NOMO-1 treated with dmso at 0.1 percent for 144 hours (cell line): ENCODE results near the gene TNPO3.

ENCODE experiments used
- DNase-seq: peaks from one replicate; lab custom pipeline; 2025; ENCODE audit not compliant: unreplicated experiment; lab: John Stamatoyannopoulos, UW

The TNPO3 gene

GRCh38 chr7:129054438-129055293 lies at the start of gene TNPO3:
Gene TNPO3, minus strand, starts transcription at chr7:129055111. Its CDS starts 341 bp downstream, at chr7:129054770.
- peak; percentile 61 for DNase-seq

DNA sequence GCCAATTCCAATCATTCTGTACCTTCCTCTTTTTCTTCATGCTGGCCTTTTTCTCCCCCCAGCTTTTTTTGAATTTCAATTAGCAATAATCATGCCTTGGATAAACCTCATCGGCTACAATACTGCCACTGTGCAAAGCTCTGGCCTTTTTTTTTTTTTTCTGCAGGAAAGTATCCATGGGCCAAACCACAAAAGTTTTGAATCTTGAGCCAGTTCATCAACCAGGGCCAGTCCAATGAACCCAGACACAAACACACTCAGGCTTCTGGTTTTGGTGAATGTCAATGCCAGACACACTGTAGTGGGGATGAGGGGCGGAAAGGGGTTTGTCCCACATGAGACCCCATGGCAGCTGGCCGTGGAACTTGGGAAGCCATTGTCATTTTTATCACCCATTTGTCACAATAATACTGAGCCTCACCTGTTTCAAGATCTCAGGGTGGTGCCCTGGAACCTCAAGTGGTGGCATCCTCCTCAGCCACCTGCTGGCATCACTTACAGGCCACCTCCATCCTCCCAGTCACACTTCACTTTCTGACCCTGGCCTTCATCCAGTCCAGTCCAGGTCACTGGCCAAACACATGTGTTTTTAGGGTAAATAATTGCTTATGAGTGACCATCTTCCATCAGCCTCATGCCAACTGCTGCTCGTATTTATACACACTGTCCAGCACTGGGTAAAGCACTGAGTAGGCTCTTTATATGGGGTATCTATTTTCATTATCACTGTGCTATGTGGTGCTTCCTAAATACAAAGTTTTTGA lies 48.8 kb upstream of the TNPO3 start:
- DNase-seq = no peak

GRCh38 chr7:129101746-129102145 lies 46.8 kb upstream of the TNPO3 start:
- DNase-seq = no peak

- no peak for DNase-seq
Observed at GRCh38 chr7:129100827-129101166, 45.9 kb upstream of the TNPO3 start.

GRCh38 chr7:129098409-129099084 lies 43.6 kb upstream of the TNPO3 start:
- DNase-seq = no peak

GRCh38 chr7:129095258-129095657 lies 40.3 kb upstream of the TNPO3 start:
- DNase-seq = no peak

GRCh38 chr7:129094501-129094900 lies 39.6 kb upstream of the TNPO3 start:
- DNase-seq = no peak

DNA sequence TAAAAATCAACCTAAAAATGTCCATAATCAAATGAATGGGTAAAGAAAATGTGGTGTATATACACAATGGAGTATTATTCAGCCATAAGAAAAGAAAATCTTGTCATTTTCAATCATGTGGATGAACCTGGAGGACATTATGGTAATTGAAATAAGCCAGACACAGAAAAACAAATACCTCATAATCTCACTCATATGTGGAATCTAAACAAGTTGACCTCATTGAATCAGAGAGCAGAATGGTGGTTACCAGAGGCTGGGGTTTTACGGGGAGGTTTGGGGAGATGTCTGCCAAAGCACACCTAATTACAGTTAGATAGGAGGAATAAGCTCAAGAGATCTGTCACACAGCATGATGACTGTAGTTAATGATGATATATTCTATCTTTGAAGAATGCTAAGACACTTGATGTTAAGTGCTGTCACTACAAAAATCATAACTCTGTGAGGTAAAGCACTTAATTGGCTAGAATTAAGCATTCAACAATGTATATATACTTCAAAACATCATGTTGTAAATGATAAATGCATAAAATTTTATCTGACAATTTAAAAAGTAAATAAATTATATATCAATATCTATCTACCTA lies 39.1 kb upstream of the TNPO3 start:
- no peak for DNase-seq

- no peak for DNase-seq
Observed at GRCh38 chr7:129091484-129092002, 36.6 kb upstream of the TNPO3 start.

GRCh38 chr7:129090300-129090907 lies 35.5 kb upstream of the TNPO3 start:
- no peak for DNase-seq

DNA sequence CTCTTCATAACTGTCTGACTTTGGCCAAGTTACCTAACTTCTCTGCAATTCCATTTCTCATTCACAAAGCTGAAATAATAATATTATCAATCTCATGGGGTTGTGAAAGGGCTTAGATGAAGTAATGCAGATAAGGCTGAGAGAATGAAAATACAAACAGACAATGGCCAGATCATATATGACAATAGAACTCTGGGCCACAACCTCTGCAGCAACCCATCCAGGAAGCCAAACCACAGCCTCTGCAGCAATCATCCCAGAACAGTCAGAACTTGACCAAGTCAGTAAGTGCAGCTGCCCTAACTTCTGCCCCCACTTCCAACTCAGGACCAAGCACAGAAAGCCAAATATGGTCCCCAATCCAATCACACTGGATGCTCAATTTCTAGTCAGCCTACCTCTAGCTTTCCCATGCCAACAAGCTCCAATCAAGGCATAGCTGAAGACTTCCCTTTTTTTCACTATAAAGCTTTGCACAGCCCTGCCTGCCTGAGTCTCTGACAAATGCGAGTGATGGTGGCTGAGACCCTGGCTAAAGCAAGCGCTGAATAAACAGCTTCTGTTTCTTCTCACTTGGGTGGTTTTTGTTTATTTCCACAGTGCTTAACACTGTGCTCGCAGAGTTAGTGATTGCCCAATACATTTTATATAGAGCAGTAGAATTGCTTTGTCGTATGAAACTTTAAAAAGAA lies 34.8 kb upstream of the TNPO3 start:
- DNase-seq = no peak

DNA sequence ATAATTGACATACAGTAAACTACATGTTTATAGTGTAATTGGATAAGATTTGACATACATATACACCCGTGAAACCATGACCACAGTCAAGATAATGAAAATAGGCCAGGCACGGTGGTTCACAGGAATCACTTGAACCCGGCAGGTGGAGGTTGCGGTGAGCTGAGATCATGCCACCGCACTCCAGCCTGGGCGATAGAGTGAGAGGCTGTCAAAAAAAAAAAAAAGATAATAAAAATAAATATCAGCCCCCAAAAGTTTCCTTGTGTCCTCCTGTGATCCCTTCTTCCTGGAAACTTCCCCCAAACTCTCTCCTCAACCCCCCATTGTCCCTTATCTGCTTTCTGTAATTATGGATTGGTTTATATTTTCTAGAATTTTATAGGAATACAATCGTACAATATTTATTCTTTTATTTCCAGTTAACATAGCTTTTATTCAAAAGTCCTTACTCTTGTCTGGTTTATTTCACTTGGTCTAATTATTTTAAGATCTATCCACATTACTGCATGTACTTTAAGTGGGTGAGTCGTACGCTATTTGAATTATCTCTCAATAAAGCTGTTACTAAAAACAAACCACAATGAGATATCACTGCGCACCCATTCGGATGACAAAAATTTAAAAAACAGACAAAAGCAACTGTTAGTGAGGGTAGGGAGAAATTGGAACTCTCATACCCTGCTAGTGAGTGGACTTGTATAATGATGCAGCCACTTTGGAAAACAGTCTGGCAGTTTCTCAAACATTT lies 30.1 kb upstream of the TNPO3 start:
- DNase-seq = no peak

DNA sequence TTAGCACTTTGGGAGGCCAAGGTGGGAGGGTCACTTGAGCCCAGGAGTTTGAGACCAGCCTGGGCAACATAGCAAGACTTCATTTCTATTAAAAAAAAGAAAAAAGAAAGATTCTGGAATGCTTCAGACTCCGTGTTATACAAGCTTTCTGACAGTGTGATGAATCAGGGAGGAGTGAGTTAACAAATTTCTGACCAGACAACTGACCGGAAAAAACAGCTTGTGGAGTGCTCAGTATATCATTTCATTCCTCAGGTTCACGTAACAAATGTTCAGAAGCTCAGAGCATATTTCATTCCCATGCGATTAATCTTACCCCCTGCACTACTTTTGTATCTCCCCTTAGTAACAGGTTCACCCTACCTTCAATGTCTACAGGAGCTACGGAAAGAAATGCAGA lies 28.6 kb upstream of the TNPO3 start:
- DNase-seq = no peak

- DNase-seq = no peak
Observed at GRCh38 chr7:129078455-129078854, 23.5 kb upstream of the TNPO3 start.

GRCh38 chr7:129076886-129077285 lies 22.0 kb upstream of the TNPO3 start:
- DNase-seq = no peak

DNA sequence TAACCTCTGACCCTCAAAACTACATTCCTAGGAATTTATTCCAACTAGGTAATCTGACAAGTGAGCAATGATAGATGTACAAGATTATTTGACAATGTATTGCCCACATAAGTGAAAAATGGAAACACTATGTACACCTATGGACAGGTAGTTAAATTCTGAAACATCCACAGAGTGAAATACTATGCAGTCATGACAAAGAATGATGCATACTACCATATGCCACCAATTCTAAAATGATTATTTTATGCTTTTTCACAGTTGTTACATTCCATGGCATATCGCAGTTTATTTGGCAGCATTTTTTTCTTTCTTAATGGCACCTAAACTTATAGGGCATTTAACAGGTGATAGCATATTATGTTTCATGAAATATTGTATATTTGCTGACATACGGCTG lies 20.1 kb upstream of the TNPO3 start:
- no peak for DNase-seq

DNA sequence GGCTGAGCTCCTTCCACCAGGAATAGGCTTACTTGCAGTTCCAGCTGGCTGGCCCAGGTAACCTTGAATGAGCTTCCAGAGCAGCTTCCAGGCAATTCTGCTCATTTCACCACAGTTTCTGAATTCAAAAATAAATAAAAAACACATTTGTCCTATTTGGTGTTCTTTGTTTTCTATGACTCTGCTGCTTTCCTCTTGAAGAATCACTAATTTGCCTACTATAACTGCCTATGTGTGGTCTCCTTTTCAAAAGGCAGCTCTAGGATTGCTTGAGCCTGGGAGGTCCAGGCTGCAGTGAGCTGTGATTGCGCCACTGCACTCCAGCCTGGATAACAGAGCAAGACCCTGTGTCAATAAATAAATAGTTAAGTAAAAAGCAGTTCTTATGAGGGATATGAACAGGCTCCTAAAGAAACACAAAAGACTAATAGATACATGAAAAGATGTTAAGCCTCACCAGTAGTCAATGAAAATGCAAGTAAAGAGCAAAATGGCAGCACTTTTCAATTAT lies 19.5 kb upstream of the TNPO3 start:
- no peak for DNase-seq

DNA sequence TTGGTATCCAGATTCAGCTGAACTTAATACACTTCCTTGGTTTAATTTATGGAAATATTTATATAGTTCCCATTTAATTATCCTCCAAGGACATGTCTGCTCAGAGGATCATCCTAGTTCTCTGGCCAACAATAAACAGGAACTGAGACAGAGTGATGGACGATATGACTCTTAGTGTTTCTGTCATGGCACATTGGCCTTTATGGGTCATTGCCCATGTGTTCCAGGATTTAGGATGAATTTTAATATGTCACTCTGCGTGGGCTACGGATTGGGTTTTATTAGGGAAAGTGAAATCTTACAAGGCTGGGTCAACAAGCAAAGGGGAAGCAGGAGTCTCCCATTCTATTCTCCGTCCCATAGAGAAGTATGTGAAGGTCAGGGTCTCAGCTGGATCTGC lies 18.8 kb upstream of the TNPO3 start:
- no peak for DNase-seq

GRCh38 chr7:129073204-129073603 lies 18.3 kb upstream of the TNPO3 start:
- DNase-seq = no peak
